Stimulated activated CD8-positive, alpha-beta memory T cell treated with anti-CD3 and anti-CD28 coated beads, Interleukin-15, amount 100 ng/mL, for 48 hours (primary cell): Measurements from ENCODE around the gene CRAT.
A peak's percentile ranks its signal among the peaks of the same experiment; 100 is the strongest.

ENCODE experiments used
- DNase-seq, 2 donors: peaks; one replicate each; pipeline ENCODE4 v3.0.0-alpha.2; 2020; ENCODE audit warnings: low read depth in 2 of 2

The CRAT gene

GRCh38 chr9:129089246-129089645, 21.3 kb downstream of the CRAT start:
- no peak for DNase-seq

- no peak for DNase-seq
Measured at GRCh38 chr9:129084087-129084486, 26.5 kb downstream of the CRAT start.

GRCh38 chr9:129081388-129081904, 29.1 kb downstream of the CRAT start:
- DNase-seq: no peak

GRCh38 chr9:129080601-129081387, 29.8 kb downstream of the CRAT start, which contains the start of gene DOLPP1:
Gene DOLPP1 (plus strand): TSS chr9:129081111. CDS start chr9:129081132, 21 bp downstream.
- peak; percentile 99 for DNase-seq

GRCh38 chr9:129080298-129080600, 30.3 kb downstream of the CRAT start:
- no peak for DNase-seq

GRCh38 chr9:129079829-129080228, 30.8 kb downstream of the CRAT start:
- DNase-seq: no peak

- no peak for DNase-seq
Measured at GRCh38 chr9:129078691-129079503, 31.7 kb downstream of the CRAT start.

GRCh38 chr9:129077236-129077635, 33.4 kb downstream of the CRAT start:
- DNase-seq: no peak

GRCh38 chr9:129076640-129077037, 34.0 kb downstream of the CRAT start:
- DNase-seq: no peak

GRCh38 chr9:129075996-129076639, 34.5 kb downstream of the CRAT start:
- DNase-seq: no peak

- DNase-seq: no peak
Measured at GRCh38 chr9:129074106-129074505, 36.5 kb downstream of the CRAT start.

GRCh38 chr9:129073404-129073803, 37.2 kb downstream of the CRAT start:
- DNase-seq: no peak

- no peak for DNase-seq
Measured at GRCh38 chr9:129072171-129072570, 38.4 kb downstream of the CRAT start.

GRCh38 chr9:129071526-129072126, 39.0 kb downstream of the CRAT start:
- no peak for DNase-seq

- DNase-seq: no peak
Measured at GRCh38 chr9:129070696-129071525, 39.7 kb downstream of the CRAT start.

- DNase-seq: no peak
Measured at GRCh38 chr9:129069862-129070641, 40.5 kb downstream of the CRAT start.

GRCh38 chr9:129068990-129069861, 41.4 kb downstream of the CRAT start:
- peak; percentile 54 to 55 for DNase-seq

- DNase-seq: no peak
Measured at GRCh38 chr9:129068110-129068509, 42.5 kb downstream of the CRAT start.

GRCh38 chr9:129064499-129064908, 46.1 kb downstream of the CRAT start:
- DNase-seq: no peak
